ENCODE measurements around the gene NIT2. TPM values are rescaled to one million over a fixed set of nuclear protein-coding genes. Genes with fewer than 3 reads are reported as not detected.
"Not testable (repeated sequence)": the region's sequence is repeated elsewhere in the genome, so short reads cannot be mapped to it uniquely, and the experiment has no call there.

Gene NIT2
- total RNA-seq, 4 donors from 2014 or later: 21.8 to 46.1 (median 35.0) TPM

DNA sequence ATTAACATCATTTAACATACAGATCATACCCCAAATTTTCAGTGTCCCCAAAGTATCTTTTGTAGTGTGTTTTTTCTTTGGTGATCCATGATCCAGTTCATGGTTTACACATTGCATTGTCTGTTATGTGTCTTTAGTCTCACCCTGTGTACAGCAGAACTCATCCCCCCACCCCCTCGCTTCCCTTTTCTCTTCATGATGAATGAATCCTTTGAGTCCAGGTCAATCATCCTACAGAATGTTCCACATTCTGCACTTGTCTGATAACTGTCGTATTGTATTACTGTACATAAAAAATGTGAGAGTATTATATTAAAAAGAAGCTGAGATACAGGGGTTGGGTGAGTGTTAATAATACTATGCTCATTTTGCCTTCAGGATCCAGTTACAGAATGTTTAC, 14.6 kb upstream of the NIT2 start:
- intact Hi-C loops (cut with DNase I; ENCODE audit: low total_unique reads): loop anchor here (2.0 kb wide), 1 partner anchor 19 kb away; no protein-coding TSS in a partner anchor
- WGBS, 2 donors: 85 to 91% methylated on average over 2 of the region's 2 CpGs

DNA sequence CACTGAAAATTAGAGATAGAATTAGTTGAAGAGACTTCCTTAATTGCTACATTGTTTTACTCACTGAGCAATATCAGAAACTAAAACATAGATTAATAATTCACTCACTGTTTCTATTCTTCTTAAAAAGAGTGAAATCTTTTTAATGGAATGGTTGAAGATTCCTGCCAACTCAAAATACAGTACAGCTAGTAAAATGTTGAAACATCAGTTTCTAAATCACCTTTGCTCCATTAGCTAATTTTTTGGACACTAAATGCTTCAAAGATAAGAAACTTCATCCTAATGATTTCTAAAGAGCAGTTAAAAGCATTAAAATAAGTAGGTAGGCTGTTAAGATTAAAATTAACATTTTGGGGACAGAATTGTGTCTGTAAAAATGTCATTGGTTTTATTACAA, 10.5 kb upstream of the NIT2 start:
- TF ChIP-seq, protein P1, sequence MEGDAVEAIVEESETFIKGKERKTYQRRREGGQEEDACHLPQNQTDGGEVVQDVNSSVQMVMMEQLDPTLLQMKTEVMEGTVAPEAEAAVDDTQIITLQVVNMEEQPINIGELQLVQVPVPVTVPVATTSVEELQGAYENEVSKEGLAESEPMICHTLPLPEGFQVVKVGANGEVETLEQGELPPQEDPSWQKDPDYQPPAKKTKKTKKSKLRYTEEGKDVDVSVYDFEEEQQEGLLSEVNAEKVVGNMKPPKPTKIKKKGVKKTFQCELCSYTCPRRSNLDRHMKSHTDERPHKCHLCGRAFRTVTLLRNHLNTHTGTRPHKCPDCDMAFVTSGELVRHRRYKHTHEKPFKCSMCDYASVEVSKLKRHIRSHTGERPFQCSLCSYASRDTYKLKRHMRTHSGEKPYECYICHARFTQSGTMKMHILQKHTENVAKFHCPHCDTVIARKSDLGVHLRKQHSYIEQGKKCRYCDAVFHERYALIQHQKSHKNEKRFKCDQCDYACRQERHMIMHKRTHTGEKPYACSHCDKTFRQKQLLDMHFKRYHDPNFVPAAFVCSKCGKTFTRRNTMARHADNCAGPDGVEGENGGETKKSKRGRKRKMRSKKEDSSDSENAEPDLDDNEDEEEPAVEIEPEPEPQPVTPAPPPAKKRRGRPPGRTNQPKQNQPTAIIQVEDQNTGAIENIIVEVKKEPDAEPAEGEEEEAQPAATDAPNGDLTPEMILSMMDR (IDR thresholded peaks at IDR 0.05): no peak
- no peak for TF ChIP-seq POLR2A (IDR thresholded peaks at IDR 0.05)
- no peak for DNase-seq (ENCODE audit: low spot score in 2 of 2)
- no peak overlapping the region for H3K4me3 ChIP-seq (ENCODE audit: low read depth, poor library complexity, severe bottlenecking)
- intact Hi-C loops (cut with DNase I; ENCODE audit: low total_unique reads): no loop called here

More for the DNA sequence above, 14.6 kb upstream of the NIT2 start:
- TF ChIP-seq, protein P1 (IDR thresholded peaks at IDR 0.05): no peak
- TF ChIP-seq POLR2A (IDR thresholded peaks at IDR 0.05): no peak
- no peak for DNase-seq (ENCODE audit: low spot score in 2 of 2)
- H3K4me3 ChIP-seq (ENCODE audit: low read depth, poor library complexity, severe bottlenecking): no peak overlapping the region

DNA sequence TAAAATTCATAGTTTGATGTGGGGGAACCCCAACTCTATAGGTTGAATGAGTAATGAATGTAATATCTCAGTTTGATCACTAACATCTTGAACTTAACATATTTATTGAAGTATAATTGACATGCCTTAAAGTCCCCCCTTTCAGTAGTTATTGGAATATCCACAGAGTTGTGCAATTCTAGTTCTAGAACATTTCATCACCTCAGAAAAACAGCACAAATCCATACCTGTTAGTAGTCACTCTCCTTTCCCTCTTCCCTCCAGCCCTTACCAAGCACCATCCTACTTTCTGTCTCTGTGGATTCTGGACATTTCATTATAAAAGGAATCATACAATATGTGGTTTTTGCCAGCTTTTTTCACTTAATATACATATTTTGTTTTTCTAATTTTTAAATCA, 8.7 kb upstream of the NIT2 start:
- TF ChIP-seq, protein P1 (IDR thresholded peaks at IDR 0.05): no peak
- TF ChIP-seq POLR2A (IDR thresholded peaks at IDR 0.05): no peak

DNA sequence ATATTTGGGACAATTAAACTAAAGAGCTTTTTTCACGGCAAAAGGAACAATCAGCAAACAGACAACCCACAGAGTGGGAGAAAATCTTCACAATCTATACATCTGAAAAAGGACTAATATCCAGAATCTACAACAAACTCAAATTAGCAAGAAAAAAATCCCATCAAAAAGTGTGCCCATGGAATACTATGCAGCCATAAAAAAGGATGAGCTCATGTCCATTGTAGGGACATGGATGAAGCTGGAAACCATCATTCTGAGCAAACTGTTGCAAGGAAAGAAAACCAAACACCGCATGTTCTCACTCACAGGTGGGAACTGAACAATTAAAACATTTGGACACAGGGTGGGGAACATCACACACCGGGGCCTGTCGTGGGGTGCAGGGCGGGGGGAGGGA, 7.2 kb upstream of the NIT2 start:
- H3K4me3 ChIP-seq (ENCODE audit: low read depth, poor library complexity, severe bottlenecking); DNase-seq (ENCODE audit: low spot score in 2 of 2); intact Hi-C loops (cut with DNase I; ENCODE audit: low total_unique reads): not testable (repeated sequence)
- 97% methylated on average over 5 of the region's 5 CpGs for WGBS, 2 donors

More for the DNA sequence above, 8.7 kb upstream of the NIT2 start:
- H3K4me3 ChIP-seq (ENCODE audit: low read depth, poor library complexity, severe bottlenecking): no peak overlapping the region
- DNase-seq (ENCODE audit: low spot score in 2 of 2): no peak
- intact Hi-C loops (cut with DNase I; ENCODE audit: low total_unique reads): no loop called here

DNA sequence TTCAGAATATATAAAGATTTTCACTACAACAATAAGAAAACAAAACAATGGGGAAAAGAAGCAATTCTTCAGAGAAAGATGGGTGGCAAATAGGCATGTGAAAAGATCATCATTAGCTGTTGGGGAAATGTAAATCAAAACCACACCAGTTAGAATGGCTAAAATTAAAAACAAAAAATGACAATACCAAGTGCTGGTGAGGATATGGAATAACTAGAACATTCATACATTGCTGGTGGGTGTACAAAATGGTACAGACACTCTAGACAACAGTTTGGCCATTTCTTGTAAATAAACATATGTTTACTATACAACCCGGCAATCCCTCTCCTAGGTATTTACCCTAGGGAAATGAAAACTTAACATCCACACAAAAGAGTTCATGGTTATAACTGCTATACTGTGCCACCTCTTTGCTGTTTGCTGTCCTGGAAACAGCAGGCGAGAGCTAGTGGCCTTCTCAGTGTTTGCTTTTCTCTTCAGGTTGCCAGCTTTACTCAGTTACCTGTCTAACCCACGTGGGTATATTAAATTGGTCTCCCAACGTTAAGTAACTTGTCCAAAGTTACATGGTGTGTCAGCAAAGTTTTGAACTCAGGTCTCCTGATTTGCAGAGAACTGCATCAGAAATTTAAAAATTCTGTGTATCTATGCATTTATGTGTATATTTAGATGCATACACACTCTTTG, 4.6 kb upstream of the NIT2 start:
- intact Hi-C loops (cut with DNase I; ENCODE audit: low total_unique reads): no loop called here
- no peak overlapping the region for H3K4me3 ChIP-seq (ENCODE audit: low read depth, poor library complexity, severe bottlenecking)
- no peak for DNase-seq (ENCODE audit: low spot score in 2 of 2)
- WGBS, 2 donors: 85% methylated on average over 4 of the region's 4 CpGs
- TF ChIP-seq, protein P1 (IDR thresholded peaks at IDR 0.05): no peak
- TF ChIP-seq POLR2A (IDR thresholded peaks at IDR 0.05): no peak

DNA sequence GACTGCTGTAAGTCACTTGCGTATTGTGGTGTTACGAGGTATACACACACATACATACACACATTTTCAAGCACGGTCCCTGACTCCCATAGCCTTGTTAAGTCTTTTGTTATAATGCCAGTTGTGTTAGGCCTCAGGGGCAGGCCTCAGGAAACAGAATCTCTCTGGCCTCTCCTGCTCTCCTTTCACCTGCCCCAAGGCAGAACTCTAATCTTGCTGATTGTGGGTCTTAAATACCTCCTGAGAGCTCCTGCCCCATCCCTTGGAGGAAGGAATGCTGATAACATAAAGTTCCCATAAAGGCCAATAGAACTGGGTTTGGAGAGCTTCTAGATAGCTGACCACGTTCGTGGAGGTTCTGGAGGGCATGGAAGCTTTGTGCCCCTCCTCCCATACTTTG, 3.9 kb upstream of the NIT2 start:
- WGBS, 2 donors: 83 to 88% methylated on average over 5 of the region's 5 CpGs
- intact Hi-C loops (cut with DNase I; ENCODE audit: low total_unique reads): no loop called here
- TF ChIP-seq, protein P1 (IDR thresholded peaks at IDR 0.05): no peak
- no peak for TF ChIP-seq POLR2A (IDR thresholded peaks at IDR 0.05)

More for the DNA sequence above, 3.9 kb upstream of the NIT2 start:
- DNase-seq (ENCODE audit: low spot score in 2 of 2): no peak
- H3K4me3 ChIP-seq (ENCODE audit: low read depth, poor library complexity, severe bottlenecking): no peak overlapping the region

All from lower leg skin (tissue), 4 donors.